H9 (cell line): ENCODE data around the gene CPXM1. TPM values are rescaled to one million over a fixed set of nuclear protein-coding genes. Genes with fewer than 3 reads are reported as not detected.

Source experiments
- DNase-seq: peaks from one replicate; pipeline ENCODE4 v3.0.0-alpha.2; 2017
- H2AFZ ChIP-seq: one replicate; pipeline ENCODE4 v1.6.1; 2013; ENCODE audit warnings: mild to moderate bottlenecking, low read length, control low read depth, moderate library complexity
- H2AK5ac ChIP-seq: 2 replicates; pipeline ENCODE4 v1.6.1; 2013; ENCODE audit warnings: low read length, control low read depth, mixed read lengths; ENCODE audit not compliant: insufficient read length
- H2BK120ac ChIP-seq: one replicate; pipeline ENCODE4 v1.6.1; 2013; ENCODE audit warnings: low read depth, mild to moderate bottlenecking, low read length, control low read depth, inconsistent platforms; ENCODE audit not compliant: poor library complexity, severe bottlenecking
- H2BK12ac ChIP-seq: 2 replicates; pipeline ENCODE4 v1.6.1; 2013; ENCODE audit warnings: low read length, control low read depth, mixed read lengths, low read depth; ENCODE audit not compliant: insufficient read length
- H2BK15ac ChIP-seq: 2 replicates; pipeline ENCODE4 v1.6.1; 2013; ENCODE audit warnings: low read depth, low read length, control low read depth
- H2BK20ac ChIP-seq: one replicate; pipeline ENCODE4 v1.6.1; 2013; ENCODE audit warnings: low read depth, mild to moderate bottlenecking, low read length, control low read depth, inconsistent platforms; ENCODE audit not compliant: poor library complexity, severe bottlenecking
- H2BK5ac ChIP-seq: 2 replicates; pipeline ENCODE4 v1.6.1; 2013; ENCODE audit warnings: low read length, control low read depth, mixed read lengths; ENCODE audit not compliant: insufficient read length
- H3K14ac ChIP-seq: 2 replicates; pipeline ENCODE4 v1.6.1; 2013; ENCODE audit warnings: low read length, control low read depth; ENCODE audit not compliant: insufficient read depth
- H3K18ac ChIP-seq: 2 replicates; pipeline ENCODE4 v1.6.1; 2013; ENCODE audit warnings: low read depth, mild to moderate bottlenecking, mixed read lengths, low read length, control low read depth; ENCODE audit not compliant: insufficient read length
- H3K23ac ChIP-seq: 2 replicates; pipeline ENCODE4 v1.6.1; 2013; ENCODE audit warnings: low read length, control low read depth, mixed read lengths, low read depth; ENCODE audit not compliant: insufficient read length
- H3K23me2 ChIP-seq: 2 replicates; pipeline ENCODE4 v1.6.1; 2013; ENCODE audit warnings: low read depth, mild to moderate bottlenecking, mixed read lengths, low read length, control low read depth; ENCODE audit not compliant: insufficient read length, poor library complexity, severe bottlenecking
- H3K27ac ChIP-seq: 2 replicates; pipeline ENCODE4 v1.5.1; 2013; ENCODE audit warnings: low read length, control low read depth, mixed read lengths, low read depth; ENCODE audit not compliant: insufficient read length
- H3K27me3 ChIP-seq: 2 replicates; pipeline ENCODE4 v1.6.1; 2013; ENCODE audit warnings: low read length, control low read depth, inconsistent platforms; ENCODE audit not compliant: insufficient read depth
- H3K4ac ChIP-seq: 2 replicates; pipeline ENCODE4 v1.6.1; 2013; ENCODE audit warnings: low read depth, mild to moderate bottlenecking, control low read depth, inconsistent platforms, low read length, moderate library complexity
- H3K4me1 ChIP-seq: 2 replicates; pipeline ENCODE4 v1.6.1; 2013; ENCODE audit warnings: low read length, control low read depth, inconsistent platforms; ENCODE audit not compliant: insufficient read depth
- H3K4me2 ChIP-seq: 2 replicates; pipeline ENCODE4 v1.6.1; 2013; ENCODE audit warnings: low read length, control low read depth, mixed read lengths; ENCODE audit not compliant: insufficient read length, insufficient read depth
- H3K56ac ChIP-seq: 2 replicates; pipeline ENCODE4 v1.6.1; 2013; ENCODE audit warnings: low read depth, mild to moderate bottlenecking, mixed read lengths, low read length, control low read depth; ENCODE audit not compliant: insufficient read length
- H3K79me1 ChIP-seq: 2 replicates; pipeline ENCODE4 v1.6.1; 2013; ENCODE audit warnings: low read depth, mild to moderate bottlenecking, moderate library complexity, low read length, control low read depth, inconsistent platforms; ENCODE audit not compliant: insufficient read depth, poor library complexity, severe bottlenecking
- H3K79me2 ChIP-seq: 2 replicates; pipeline ENCODE4 v1.6.1; 2013; ENCODE audit warnings: low read length, control low read depth, inconsistent platforms; ENCODE audit not compliant: insufficient read depth
- H3K9ac ChIP-seq: 2 replicates; pipeline ENCODE4 v1.6.1; 2013; ENCODE audit warnings: low read length, control low read depth, mixed read lengths; ENCODE audit not compliant: insufficient read length; ENCODE audit errors: extremely low read depth
- H3K9me3 ChIP-seq: one replicate; pipeline ENCODE4 v1.6.1; 2013; ENCODE audit warnings: low read depth, low read length, inconsistent platforms; ENCODE audit not compliant: control insufficient read depth
- H3T11ph ChIP-seq: one replicate; pipeline ENCODE4 v1.6.1; 2013; ENCODE audit warnings: mild to moderate bottlenecking, low read length, control low read depth, inconsistent platforms
- H4K20me1 ChIP-seq: one replicate; pipeline ENCODE4 v1.6.1; 2013; ENCODE audit not compliant: control insufficient read depth, insufficient read length, insufficient read depth
- H4K5ac ChIP-seq: 2 replicates; pipeline ENCODE4 v1.6.1; 2013; ENCODE audit warnings: low read depth, mild to moderate bottlenecking, mixed read lengths, low read length, control low read depth; ENCODE audit not compliant: insufficient read length
- H4K8ac ChIP-seq: replicated peaks from 2 replicates; pipeline ENCODE4 v1.6.1; 2013; ENCODE audit warnings: low read length, control low read depth, mixed read lengths, low read depth; ENCODE audit not compliant: insufficient read length
- H4K91ac ChIP-seq: 2 replicates; pipeline ENCODE4 v1.6.1; 2013; ENCODE audit warnings: low read depth, mild to moderate bottlenecking, moderate library complexity, mixed read lengths, low read length, control low read depth; ENCODE audit not compliant: insufficient read length
- H3K27ac Mint-ChIP-seq, 3 experiments: 2 replicates in 2 of 3; 3 replicates in 1 of 3; pipeline ENCODE4 v1.8.0; 2020 to 2021; ENCODE audit warnings: mixed read lengths in 3 of 3, mild to moderate bottlenecking in 1 of 3, moderate library complexity in 1 of 3
- H3K27me3 Mint-ChIP-seq: 2 replicates; pipeline ENCODE4 v1.8.0; 2021; ENCODE audit warnings: low read depth, mild to moderate bottlenecking, moderate library complexity, mixed read lengths
- H3K36me3 Mint-ChIP-seq, 3 experiments: 2 replicates in 2 of 3; 3 replicates in 1 of 3; pipeline ENCODE4 v1.8.0; 2020 to 2021; ENCODE audit warnings: low read depth in 3 of 3, mixed read lengths in 3 of 3; ENCODE audit not compliant: insufficient read depth in 1 of 3
- H3K4me1 Mint-ChIP-seq, 2 experiments: 2 replicates each; pipeline ENCODE4 v1.8.0; 2020; ENCODE audit warnings: mixed read lengths in 2 of 2
- H3K4me3 Mint-ChIP-seq, 2 experiments: 2 replicates in 1 of 2; 3 replicates in 1 of 2; pipeline ENCODE4 v1.8.0; 2020 to 2021; ENCODE audit warnings: mild to moderate bottlenecking in 2 of 2, mixed read lengths in 2 of 2, moderate library complexity in 1 of 2
- H3K9me3 Mint-ChIP-seq, 2 experiments: 2 replicates in 1 of 2; 3 replicates in 1 of 2; pipeline ENCODE4 v1.8.0; 2020; ENCODE audit warnings: mild to moderate bottlenecking in 2 of 2, mixed read lengths in 2 of 2, moderate library complexity in 1 of 2
- WGBS: extraction: QIAGEN DNeasy Blood & Tissue Kit; methylation state at CpG from one replicate; pipeline ENCODE4 v1.1.7; 2013; ENCODE audit warnings: missing lambda C conversion rate, low lambda C conversion rate, mixed read lengths; ENCODE audit not compliant: insufficient read length; ENCODE audit errors: extremely low coverage; 5-methylcytosine and 5-hydroxymethylcytosine counted together
- total RNA-seq: library from RNA; stranded (reverse); gene quantifications from 2 replicates; pipeline ENCODE4 v1.2.1, GENCODE V29; 2021
- TF ChIP-seq, protein P1 (sequence below): fragments of 200-600 bp; sonication (generic); conservative IDR thresholded peaks from 3 replicates; pipeline ENCODE4 v1.8.0; 2021; ENCODE audit warnings: antibody characterized with exemption, mild to moderate bottlenecking

Gene CPXM1
- total RNA-seq, 1 experiment from 2014 or later = 69.0 TPM

- peaks cover 9% of the 10 kb centered on the region; the same call in 1 of the 2 replicates for H3K27me3 ChIP-seq
- H3K27ac Mint-ChIP-seq = no peak overlapping the region
- TF ChIP-seq, protein P1, sequence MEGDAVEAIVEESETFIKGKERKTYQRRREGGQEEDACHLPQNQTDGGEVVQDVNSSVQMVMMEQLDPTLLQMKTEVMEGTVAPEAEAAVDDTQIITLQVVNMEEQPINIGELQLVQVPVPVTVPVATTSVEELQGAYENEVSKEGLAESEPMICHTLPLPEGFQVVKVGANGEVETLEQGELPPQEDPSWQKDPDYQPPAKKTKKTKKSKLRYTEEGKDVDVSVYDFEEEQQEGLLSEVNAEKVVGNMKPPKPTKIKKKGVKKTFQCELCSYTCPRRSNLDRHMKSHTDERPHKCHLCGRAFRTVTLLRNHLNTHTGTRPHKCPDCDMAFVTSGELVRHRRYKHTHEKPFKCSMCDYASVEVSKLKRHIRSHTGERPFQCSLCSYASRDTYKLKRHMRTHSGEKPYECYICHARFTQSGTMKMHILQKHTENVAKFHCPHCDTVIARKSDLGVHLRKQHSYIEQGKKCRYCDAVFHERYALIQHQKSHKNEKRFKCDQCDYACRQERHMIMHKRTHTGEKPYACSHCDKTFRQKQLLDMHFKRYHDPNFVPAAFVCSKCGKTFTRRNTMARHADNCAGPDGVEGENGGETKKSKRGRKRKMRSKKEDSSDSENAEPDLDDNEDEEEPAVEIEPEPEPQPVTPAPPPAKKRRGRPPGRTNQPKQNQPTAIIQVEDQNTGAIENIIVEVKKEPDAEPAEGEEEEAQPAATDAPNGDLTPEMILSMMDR = no peak
Observed at GRCh38 chr20:2817341-2817726, 16.9 kb upstream of the CPXM1 start.

More at GRCh38 chr20:2817341-2817726, 16.9 kb upstream of the CPXM1 start:
- Histone ChIP-seq H2BK5ac (no peak overlapping the region), H3K9me3 (no peaks in the 10 kb centered on the region), H3K4me2 (no peak overlapping the region), H2BK120ac (no peak overlapping the region), H4K5ac (no peak overlapping the region), H3K4ac (no peak overlapping the region), H3K27ac (no peak overlapping the region), H3K23me2 (peaks cover 6% of the 10 kb centered on the region), H3K23ac (no peak overlapping the region), H3K9ac (no peak overlapping the region), H4K20me1 (no peaks in the 10 kb centered on the region), H4K91ac (no peak overlapping the region), H4K8ac (no peak overlapping the region), H3K56ac (no peak overlapping the region), H3K18ac (no peak overlapping the region), H3K79me2 (no peaks in the 10 kb centered on the region), H3T11ph (no peak overlapping the region), H2AK5ac (no peak overlapping the region), H3K4me1 (no peaks in the 10 kb centered on the region), H3K79me1 (no peaks in the 10 kb centered on the region), H2BK20ac (no peak overlapping the region), H2BK15ac (no peak overlapping the region), H3K14ac (no peak overlapping the region), H2BK12ac (no peak overlapping the region), H2AFZ (no peak overlapping the region)
- H3K4me1 Mint-ChIP-seq = peaks cover 18% of the 10 kb centered on the region in 2 experiments
- WGBS = no CpG with 5 or more reads among the region's 2 CpGs
- no peaks in the 10 kb centered on the region; a peak in 1 of 7 replicates for H3K36me3 Mint-ChIP-seq
- H3K27me3 Mint-ChIP-seq = peaks cover 29% of the 10 kb centered on the region
- DNase-seq = no peak
- H3K9me3 Mint-ChIP-seq = peaks cover 6 to 9% of the 10 kb centered on the region in 2 experiments; a peak in 4 of 5 replicates
- no peak overlapping the region; a peak in 1 of 5 replicates for H3K4me3 Mint-ChIP-seq
